Choroid plexus epithelial cell (primary cell): Measurements from ENCODE around the gene RSPH3.
"Not testable (repeated sequence)": the region's sequence is repeated elsewhere in the genome, so short reads cannot be mapped to it uniquely, and the experiment has no call there.

ENCODE experiments used
- DNase-seq: peaks from one replicate; pipeline ENCODE4 v3.0.0-alpha.2; 2010; ENCODE audit warnings: low read depth
- H3K4me3 ChIP-seq: 2 replicates; pipeline ENCODE4 v1.5.1; 2011; ENCODE audit warnings: low read depth, mild to moderate bottlenecking, control low read depth, low read length, moderate library complexity
- TF ChIP-seq, protein P1 (sequence below): conservative IDR thresholded peaks from 2 replicates; pipeline ENCODE4 v1.5.1; 2011; ENCODE audit warnings: low read depth, mild to moderate bottlenecking, control low read depth, inconsistent platforms, low read length, moderate library complexity

RSPH3 gene

DNA sequence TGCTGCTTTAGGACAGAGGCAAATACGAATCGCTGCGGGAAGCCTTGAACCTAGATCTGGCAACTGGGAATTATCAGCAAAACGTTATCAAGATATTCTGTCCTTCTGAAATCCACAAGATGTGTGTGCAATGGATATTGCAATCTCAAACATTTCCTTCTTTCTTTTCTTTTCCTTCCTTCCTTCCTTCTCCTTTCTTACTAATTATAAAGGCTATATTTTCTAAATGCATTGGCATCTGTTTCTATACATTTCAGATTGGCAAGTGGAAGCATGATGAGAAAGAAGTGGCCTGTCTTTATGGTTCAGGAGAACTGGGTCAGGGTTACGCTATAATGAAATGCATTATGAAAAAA, 42.8 kb upstream of the RSPH3 start:
- no peak overlapping the region for H3K4me3 ChIP-seq

DNA sequence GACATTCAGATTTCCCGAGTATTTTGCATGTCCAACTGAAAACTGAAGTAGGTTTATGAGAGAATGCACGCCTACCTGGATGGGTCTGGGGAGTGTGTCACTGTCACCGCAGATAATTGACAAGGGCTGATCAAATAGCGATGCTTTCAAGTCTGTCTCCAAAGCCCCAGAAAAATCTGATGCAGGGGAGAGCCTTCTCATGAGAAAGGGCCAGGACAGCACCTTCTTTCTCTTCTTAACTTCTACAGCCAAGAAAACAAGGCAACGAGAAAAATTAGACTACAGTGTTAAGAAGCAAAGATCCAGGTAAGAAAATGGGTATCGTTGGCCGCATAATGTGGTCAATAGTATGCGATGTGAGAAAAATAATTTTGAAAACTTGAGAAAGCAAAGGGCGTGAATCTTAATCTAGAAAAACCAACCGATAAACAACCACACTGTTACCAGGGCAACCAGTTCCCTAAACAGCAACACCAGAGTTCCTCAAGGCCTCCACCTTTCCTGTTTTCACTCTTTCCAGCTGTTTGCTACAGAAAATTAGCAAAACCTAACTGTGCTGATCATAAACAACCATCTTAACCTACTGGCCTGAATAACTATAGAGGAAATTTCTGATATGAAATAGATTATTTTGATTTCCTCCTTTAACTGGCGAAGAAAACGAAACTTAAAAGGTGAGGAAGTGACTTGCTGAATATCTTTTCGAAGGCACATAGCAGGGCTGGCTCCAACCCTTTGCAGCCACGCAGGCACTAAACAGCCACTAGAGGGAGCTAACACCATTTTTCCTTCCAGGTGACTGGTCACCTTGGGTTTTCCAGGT, 42.2 kb upstream of the RSPH3 start:
- H3K4me3 ChIP-seq = no peak overlapping the region
- TF ChIP-seq, protein P1, sequence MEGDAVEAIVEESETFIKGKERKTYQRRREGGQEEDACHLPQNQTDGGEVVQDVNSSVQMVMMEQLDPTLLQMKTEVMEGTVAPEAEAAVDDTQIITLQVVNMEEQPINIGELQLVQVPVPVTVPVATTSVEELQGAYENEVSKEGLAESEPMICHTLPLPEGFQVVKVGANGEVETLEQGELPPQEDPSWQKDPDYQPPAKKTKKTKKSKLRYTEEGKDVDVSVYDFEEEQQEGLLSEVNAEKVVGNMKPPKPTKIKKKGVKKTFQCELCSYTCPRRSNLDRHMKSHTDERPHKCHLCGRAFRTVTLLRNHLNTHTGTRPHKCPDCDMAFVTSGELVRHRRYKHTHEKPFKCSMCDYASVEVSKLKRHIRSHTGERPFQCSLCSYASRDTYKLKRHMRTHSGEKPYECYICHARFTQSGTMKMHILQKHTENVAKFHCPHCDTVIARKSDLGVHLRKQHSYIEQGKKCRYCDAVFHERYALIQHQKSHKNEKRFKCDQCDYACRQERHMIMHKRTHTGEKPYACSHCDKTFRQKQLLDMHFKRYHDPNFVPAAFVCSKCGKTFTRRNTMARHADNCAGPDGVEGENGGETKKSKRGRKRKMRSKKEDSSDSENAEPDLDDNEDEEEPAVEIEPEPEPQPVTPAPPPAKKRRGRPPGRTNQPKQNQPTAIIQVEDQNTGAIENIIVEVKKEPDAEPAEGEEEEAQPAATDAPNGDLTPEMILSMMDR = peak; percentile 99
- DNase-seq = peak; percentile 75

More for the DNA sequence above, 42.8 kb upstream of the RSPH3 start:
- TF ChIP-seq, protein P1 = no peak
- DNase-seq = no peak

DNA sequence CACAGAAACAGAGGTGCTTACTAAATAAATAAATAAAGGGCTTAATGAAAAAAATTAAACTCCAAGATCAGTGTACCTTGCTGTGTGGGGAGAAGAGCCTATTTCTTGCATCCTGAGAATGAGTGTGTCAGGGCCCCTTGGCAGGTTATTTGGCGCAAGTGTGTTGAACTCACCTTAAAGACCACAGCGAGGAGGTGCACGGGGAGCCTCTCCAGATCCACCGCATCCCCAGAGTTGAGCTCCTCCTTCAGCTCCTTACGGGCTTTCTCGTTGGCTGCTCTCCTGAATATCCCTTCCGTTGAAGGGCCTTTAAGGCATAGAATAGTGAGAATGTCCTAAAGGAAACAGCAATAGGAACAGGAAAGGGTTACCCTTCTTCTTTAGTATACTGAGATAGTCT, 41.2 kb upstream of the RSPH3 start:
- DNase-seq = no peak
- TF ChIP-seq, protein P1 = no peak
- H3K4me3 ChIP-seq = no peak overlapping the region

DNA sequence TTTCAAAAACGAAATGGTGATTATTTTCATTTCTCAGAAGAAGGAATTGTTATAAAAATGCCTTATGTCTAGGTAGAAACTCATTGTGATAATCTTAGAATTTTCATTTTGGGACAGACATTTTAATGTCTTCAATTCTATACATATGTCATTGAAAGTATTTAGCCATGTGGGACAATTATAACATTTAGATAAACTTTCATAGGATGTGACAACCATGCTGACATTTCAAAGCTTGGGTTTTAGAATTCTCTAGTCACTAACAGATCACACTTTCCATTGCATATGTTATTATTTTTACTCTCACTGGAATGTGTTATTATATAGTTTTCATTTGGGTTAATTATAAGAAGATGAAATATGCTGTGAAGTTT, 39.9 kb upstream of the RSPH3 start:
- TF ChIP-seq, protein P1 = no peak
- H3K4me3 ChIP-seq = no peak overlapping the region
- no peak for DNase-seq

DNA sequence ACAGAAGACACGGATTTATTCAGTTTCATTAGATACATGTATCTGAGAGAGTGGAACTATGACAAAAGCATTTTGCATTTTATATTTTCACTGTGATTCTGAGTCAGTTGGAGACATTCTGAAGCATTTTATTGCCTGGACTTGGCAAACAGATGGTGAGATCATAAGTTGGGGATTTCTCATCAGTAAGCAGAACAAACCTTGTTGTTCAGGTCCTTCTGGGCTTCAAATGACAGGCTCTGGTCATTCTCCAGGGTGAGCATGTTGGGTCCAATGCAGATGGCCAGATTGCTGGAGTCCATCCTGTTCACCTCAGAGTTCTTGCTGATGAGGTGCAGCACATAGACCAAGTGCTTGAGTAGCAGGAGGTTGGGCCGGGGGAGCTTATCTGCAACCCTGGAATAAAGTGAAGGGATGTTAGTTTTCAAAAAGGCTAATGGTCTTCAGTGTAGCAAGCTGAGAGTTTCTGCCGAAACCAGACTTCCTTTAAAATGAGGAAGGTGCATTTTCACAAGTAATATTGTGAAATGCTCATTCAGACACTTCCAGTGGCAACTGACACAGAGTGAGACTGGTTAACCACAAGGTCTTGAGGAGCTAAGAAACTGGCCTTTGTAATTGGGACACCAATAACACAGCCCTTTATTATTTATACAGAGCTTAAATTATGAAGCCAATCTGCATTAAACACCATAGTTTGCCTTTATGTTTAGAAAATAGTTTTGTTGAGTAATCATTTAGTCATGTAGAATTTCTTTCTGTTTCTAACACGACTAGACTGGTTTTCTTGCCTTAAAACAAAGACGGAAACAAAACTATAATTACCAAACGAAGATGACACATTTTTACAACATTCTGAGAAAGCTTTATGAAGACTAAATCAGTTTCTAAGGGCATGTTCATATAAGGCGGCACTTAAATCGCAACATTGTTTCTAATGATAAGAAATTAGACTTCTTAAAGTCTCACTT, 39.2 kb upstream of the RSPH3 start:
- TF ChIP-seq, protein P1 = no peak
- no peak overlapping the region for H3K4me3 ChIP-seq
- DNase-seq = peak; percentile 41

DNA sequence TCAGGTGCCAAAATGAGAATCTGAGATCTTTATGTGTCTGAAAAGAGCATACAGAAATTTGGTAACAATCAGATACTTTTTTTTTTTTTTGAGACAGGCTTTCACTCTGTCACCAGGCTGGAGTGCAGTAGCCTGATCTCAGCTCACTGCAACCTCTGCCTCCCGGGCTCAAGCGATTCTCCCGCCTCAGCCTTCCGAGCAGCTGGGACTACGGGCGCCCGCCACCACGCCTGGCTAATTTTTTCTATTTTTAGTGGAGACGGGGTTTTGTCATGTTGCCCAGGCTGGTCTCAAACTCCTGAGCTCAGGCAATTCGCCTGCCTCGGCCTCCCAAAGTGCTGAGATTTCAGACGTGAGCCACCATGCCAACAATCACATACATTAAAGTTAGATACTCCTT, 38.3 kb upstream of the RSPH3 start:
- DNase-seq, H3K4me3 ChIP-seq: not testable (repeated sequence)

DNA sequence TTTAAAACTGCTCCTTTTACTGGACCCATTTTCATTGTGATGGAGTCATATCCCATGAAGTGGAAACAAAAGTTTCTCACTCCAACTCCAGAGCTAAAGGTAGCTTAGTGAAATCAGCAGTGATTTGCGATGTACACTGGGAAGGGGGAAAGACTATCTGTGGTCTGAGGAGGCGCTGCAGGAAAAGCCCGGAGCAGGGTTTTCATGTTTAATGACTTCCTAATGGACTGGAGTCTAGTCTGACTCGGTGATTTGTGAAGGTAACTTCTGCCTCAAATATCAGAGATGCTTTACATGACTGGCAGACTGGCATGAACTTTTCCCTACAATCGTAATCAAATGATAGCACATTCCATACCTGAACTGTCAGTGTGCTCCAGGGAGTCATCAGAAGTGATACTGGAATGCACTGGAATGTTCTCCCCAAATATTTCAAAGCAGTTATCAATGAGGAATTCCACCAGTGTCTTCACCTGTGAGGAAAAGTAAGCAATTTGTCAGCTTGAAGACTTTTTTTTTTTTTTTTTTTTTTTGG, 37.8 kb upstream of the RSPH3 start:
- no peak overlapping the region for H3K4me3 ChIP-seq
- no peak for DNase-seq
- TF ChIP-seq, protein P1 = no peak
